HCT116 (cell line): ENCODE results near the gene GABRB3. TPM values are rescaled to one million over a fixed set of nuclear protein-coding genes. Genes with fewer than 3 reads are reported as not detected.

Experiments
- ATAC-seq: fragments of 200-7000 bp; cut with Tn5 transposase; 2 replicates; pipeline ENCODE4 v1.9.1; 2020; ENCODE audit warnings: mild to moderate bottlenecking, moderate library complexity
- BruUV-seq: library from RNA; stranded (reverse); fragments of 400-500 nt; replicated peaks from 2 replicates; lab custom pipeline; 2021; lab: Mats Ljungman, UMichigan
- CTCF ChIA-PET: fragments of 300-600 bp; sonication (Branson Sonifier 250); formaldehyde crosslinking; loops from one replicate; lab custom pipeline; 2021; ENCODE audit warnings: antibody characterized with exemption; lab: Charles Lee
- POLR2A ChIA-PET: fragments of 300-600, 350-600 bp; sonication (Branson Sonifier 250); formaldehyde crosslinking; loops from one replicate; lab custom pipeline; 2021; ENCODE audit warnings: antibody characterized with exemption; lab: Charles Lee
- RAD21 ChIA-PET, 2 experiments: fragments of 300-600 bp; sonication (Branson Sonifier 250); formaldehyde crosslinking; loops; one replicate each; lab custom pipeline; 2023; ENCODE audit warnings: low total read pairs in 2 of 2; ENCODE audit not compliant: uncharacterized antibody in 2 of 2, unreplicated experiment in 2 of 2, low non-redundant PET in 1 of 2; lab: Charles Lee
- DNase-seq: peaks from one replicate; pipeline ENCODE4 v3.0.0-alpha.2; 2010; ENCODE audit warnings: low read depth, low spot score
- H2AFZ ChIP-seq: fragments of 200-600 bp; shearing (Covaris generic), sonication (generic); 2 replicates; pipeline ENCODE4 v1.6.1; 2017; ENCODE audit warnings: low read depth, mixed run types, mixed read lengths, antibody characterized with exemption, low read length; ENCODE audit not compliant: poor library complexity, severe bottlenecking
- H3K27ac ChIP-seq: 2 replicates; pipeline ENCODE4 v1.5.1; 2012; ENCODE audit warnings: low read depth, low read length
- H3K27me3 ChIP-seq: fragments of 200-600 bp; sonication (generic); 2 replicates; pipeline ENCODE4 v1.6.1; 2016; ENCODE audit warnings: mixed run types, low read length, mixed read lengths; ENCODE audit not compliant: insufficient read depth
- H3K36me3 ChIP-seq, 2 experiments: fragments of 200-500 bp in 1 of 2; fragments of 200-600 bp in 1 of 2; sonication (Bioruptor generic) in 1 of 2; sonication (generic) in 1 of 2; 2 replicates each; pipeline versions ENCODE4 v1.5.1 to v1.6.1; 2014 to 2016; ENCODE audit warnings: low read length in 2 of 2, inconsistent platforms in 1 of 2, mixed read lengths in 1 of 2, mixed run types in 1 of 2; ENCODE audit not compliant: insufficient read depth in 2 of 2, control insufficient read depth in 1 of 2
- H3K4me1 ChIP-seq, 2 experiments: fragments of 200-600 bp in 1 of 2; sonication (generic) in 1 of 2; 2 replicates each; pipeline versions ENCODE4 v1.5.1 to v1.6.1; 2012 to 2017; ENCODE audit warnings: low read length in 2 of 2, inconsistent platforms in 1 of 2, mild to moderate bottlenecking in 1 of 2, mixed read lengths in 1 of 2, mixed run types in 1 of 2, moderate library complexity in 1 of 2; ENCODE audit not compliant: insufficient read depth in 2 of 2, control insufficient read depth in 1 of 2
- H3K4me2 ChIP-seq: fragments of 200-600 bp; sonication (generic); 2 replicates; pipeline ENCODE4 v1.6.1; 2017; ENCODE audit warnings: mixed run types, low read length, mixed read lengths
- H3K4me3 ChIP-seq, 2 experiments: fragments of 200-600 bp in 1 of 2; sonication (generic) in 1 of 2; replicated peaks in 1 of 2; 2 replicates each; pipeline ENCODE4 v1.5.1; 2011 to 2016; ENCODE audit warnings: low read length in 2 of 2, control low read depth in 1 of 2, low read depth in 1 of 2, mild to moderate bottlenecking in 1 of 2, mixed read lengths in 1 of 2, mixed run types in 1 of 2
- H3K79me2 ChIP-seq: fragments of 200-600 bp; sonication (generic); 2 replicates; pipeline ENCODE4 v1.6.1; 2017; ENCODE audit warnings: mild to moderate bottlenecking, mixed run types, low read length, moderate library complexity, mixed read lengths; ENCODE audit not compliant: insufficient read depth
- H3K9ac ChIP-seq: fragments of 200-600 bp; sonication (generic); 2 replicates; pipeline ENCODE4 v1.6.1; 2016; ENCODE audit warnings: low read length, mixed read lengths
- H3K9me2 ChIP-seq: fragments of 200-600 bp; sonication (generic), shearing (Covaris generic); 2 replicates; pipeline ENCODE4 v1.6.1; 2017; ENCODE audit warnings: mixed run types, mild to moderate bottlenecking, moderate library complexity; ENCODE audit not compliant: insufficient read depth
- H3K9me3 ChIP-seq, 2 experiments: fragments of 200-500 bp in 1 of 2; fragments of 200-600 bp in 1 of 2; sonication (Bioruptor generic) in 1 of 2; sonication (generic) in 1 of 2; 2 replicates each; pipeline ENCODE4 v1.6.1; 2014 to 2017; ENCODE audit warnings: low read length in 2 of 2, mixed read lengths in 2 of 2, inconsistent platforms in 1 of 2, low read depth in 1 of 2, mild to moderate bottlenecking in 1 of 2, mixed run types in 1 of 2, moderate library complexity in 1 of 2; ENCODE audit not compliant: control insufficient read depth in 1 of 2, insufficient read depth in 1 of 2
- H4K20me1 ChIP-seq: fragments of 200-600 bp; sonication (generic), shearing (Covaris generic); 2 replicates; pipeline ENCODE4 v1.6.1; 2017; ENCODE audit warnings: mixed run types, mild to moderate bottlenecking, moderate library complexity; ENCODE audit not compliant: insufficient read depth
- ATF3 ChIP-seq: IDR thresholded peaks from 2 replicates; pipeline ENCODE4 v1.6.1; 2012
- CEBPB ChIP-seq: IDR thresholded peaks from 2 replicates; pipeline ENCODE4 v1.6.1; 2012; ENCODE audit warnings: low read depth
- FOSL1 ChIP-seq: IDR thresholded peaks from 2 replicates; pipeline ENCODE4 v1.6.1; 2012; ENCODE audit warnings: low read depth
- JUND ChIP-seq: IDR thresholded peaks from 2 replicates; pipeline ENCODE4 v1.6.1; 2012
- MAX ChIP-seq: IDR thresholded peaks from 2 replicates; pipeline ENCODE4 v1.6.1; 2012
- POLR2A ChIP-seq: IDR thresholded peaks from 2 replicates; pipeline ENCODE4 v1.7.0; 2011; ENCODE audit warnings: borderline replicate concordance; ENCODE audit not compliant: insufficient read depth, insufficient read length; ENCODE audit errors: extremely low read depth
- POLR2AphosphoS5 ChIP-seq: IDR thresholded peaks from 2 replicates; pipeline ENCODE4 v1.6.1; 2011; ENCODE audit warnings: mild to moderate bottlenecking, low read depth, low read length, moderate library complexity
- RAD21 ChIP-seq: IDR thresholded peaks from 2 replicates; pipeline ENCODE4 v1.6.1; 2012; ENCODE audit warnings: low read depth, mild to moderate bottlenecking
- REST ChIP-seq: IDR thresholded peaks from 2 replicates; pipeline ENCODE4 v1.6.1; 2012; ENCODE audit warnings: low read depth
- SIN3A ChIP-seq: IDR thresholded peaks from 2 replicates; pipeline ENCODE4 v1.6.1; 2012; ENCODE audit warnings: low read depth
- SP1 ChIP-seq: IDR thresholded peaks from 2 replicates; pipeline ENCODE4 v1.6.1; 2012; ENCODE audit warnings: low read depth
- TCF7L2 ChIP-seq: IDR thresholded peaks from 2 replicates; pipeline ENCODE4 v1.7.0; 2011; ENCODE audit warnings: borderline replicate concordance, inconsistent platforms; ENCODE audit not compliant: insufficient read depth, insufficient read length; ENCODE audit errors: extremely low read depth
- YY1 ChIP-seq: IDR thresholded peaks from 2 replicates; pipeline ENCODE4 v1.6.1; 2011; ENCODE audit warnings: low read length, low read depth, moderate library complexity, mild to moderate bottlenecking; ENCODE audit not compliant: insufficient replicate concordance; ENCODE audit errors: extremely low read depth
- ZBTB33 ChIP-seq: IDR thresholded peaks from 2 replicates; pipeline ENCODE4 v1.6.1; 2011; ENCODE audit warnings: mild to moderate bottlenecking, low read length, moderate library complexity; ENCODE audit not compliant: insufficient replicate concordance; ENCODE audit errors: extremely low read depth
- intact Hi-C: fragments of 100-400 bp; cut with micrococcal nuclease; formaldehyde crosslinking; loops from 2 replicates; pipeline ENCODE4 v1.10.0; 2022
- total RNA-seq: library from RNA; stranded (reverse); gene quantifications from one replicate; pipeline ENCODE4 v1.2.1, GENCODE V29; 2021; ENCODE audit not compliant: unreplicated experiment

Gene GABRB3
- total RNA-seq, 1 experiment from 2014 or later, result 0.52 TPM

GRCh38 chr15:26628071-26628470 is 144.8 kb downstream of the GABRB3 start:
- H3K4me2 ChIP-seq, result no peak overlapping the region

GRCh38 chr15:26624128-26624527 is 148.7 kb downstream of the GABRB3 start:
- ChIA-PET POLR2A (no interaction called here), CTCF (no interaction called here), RAD21 (no interaction called here)
- Histone ChIP-seq H3K79me2 (no peaks in the 10 kb centered on the region), H3K9me3 (peaks cover 12 to 34% of the 10 kb centered on the region in 2 experiments; a peak in 2 of 4 replicates), H3K4me3 (no peak overlapping the region), H3K9ac (no peak overlapping the region), H2AFZ (no peak overlapping the region), H3K9me2 (no peaks in the 10 kb centered on the region), H3K27me3 (no peaks in the 10 kb centered on the region), H3K4me2 (no peak overlapping the region), H4K20me1 (no peaks in the 10 kb centered on the region), H3K4me1 (no peaks in the 10 kb centered on the region), H3K36me3 (no peaks in the 10 kb centered on the region), H3K27ac (no peak overlapping the region)
- intact Hi-C loops, result no loop called here
- no peak for DNase-seq
- BruUV-seq, result no TSS peak
- no peak for ATAC-seq
- no peak for TF ChIP-seq POLR2AphosphoS5
- no peak for TF ChIP-seq TCF7L2
- no peak for TF ChIP-seq FOSL1
- TF ChIP-seq MAX, result no peak
- TF ChIP-seq ZBTB33, result no peak
- no peak for TF ChIP-seq RAD21
- TF ChIP-seq JUND, result no peak
- TF ChIP-seq ATF3, result no peak
- no peak for TF ChIP-seq REST
- no peak for TF ChIP-seq CEBPB
- TF ChIP-seq SP1, result no peak
- no peak for TF ChIP-seq SIN3A

More at GRCh38 chr15:26628071-26628470, 144.8 kb downstream of the GABRB3 start:
- H3K27me3 ChIP-seq, result no peaks in the 10 kb centered on the region
- no peaks in the 10 kb centered on the region for H3K36me3 ChIP-seq
- H3K9ac ChIP-seq, result no peak overlapping the region
- intact Hi-C loops, result no loop called here
- no peak overlapping the region for H3K27ac ChIP-seq
- BruUV-seq, result no TSS peak
- H3K4me3 ChIP-seq, result no peak overlapping the region
- no peak for ATAC-seq
- H3K9me2 ChIP-seq, result no peaks in the 10 kb centered on the region
- no peak for DNase-seq
- no peak overlapping the region for H2AFZ ChIP-seq
- no peaks in the 10 kb centered on the region for H3K4me1 ChIP-seq
- CTCF ChIA-PET, result no interaction called here
- RAD21 ChIA-PET, result no interaction called here
- H3K79me2 ChIP-seq, result no peaks in the 10 kb centered on the region
- TF ChIP-seq POLR2A (no peak), RAD21 (no peak), YY1 (no peak), TCF7L2 (no peak), FOSL1 (no peak)
- peaks cover 6 to 27% of the 10 kb centered on the region in 2 experiments; a peak in 2 of 4 replicates for H3K9me3 ChIP-seq
- POLR2A ChIA-PET, result no interaction called here
- no peaks in the 10 kb centered on the region for H4K20me1 ChIP-seq
